Trophoblast cell (in vitro differentiated cells and primary cell): ENCODE results near the gene STKLD1.

Source experiments
- DNase-seq, 2 donors: peaks; one replicate each; pipeline ENCODE4 v3.0.0-alpha.2; 2016
- H2AFZ ChIP-seq: 2 replicates; pipeline ENCODE4 v1.6.1; 2013; ENCODE audit warnings: low read length, moderate library complexity, mild to moderate bottlenecking; ENCODE audit not compliant: insufficient read depth, poor library complexity
- H2AK5ac ChIP-seq: 2 replicates; pipeline ENCODE4 v1.6.1; 2013; ENCODE audit warnings: mild to moderate bottlenecking, low read length
- H2BK120ac ChIP-seq: 2 replicates; pipeline ENCODE4 v1.6.1; 2013; ENCODE audit warnings: low read length, mild to moderate bottlenecking, moderate library complexity; ENCODE audit not compliant: insufficient read depth, poor library complexity
- H2BK12ac ChIP-seq: 2 replicates; pipeline ENCODE4 v1.6.1; 2013; ENCODE audit warnings: mild to moderate bottlenecking, low read length, moderate library complexity
- H2BK5ac ChIP-seq: 2 replicates; pipeline ENCODE4 v1.6.1; 2013; ENCODE audit warnings: low read length, low read depth, moderate library complexity, mild to moderate bottlenecking; ENCODE audit not compliant: poor library complexity
- H3K14ac ChIP-seq: 2 replicates; pipeline ENCODE4 v1.6.1; 2013; ENCODE audit warnings: mild to moderate bottlenecking, low read length
- H3K18ac ChIP-seq: 2 replicates; pipeline ENCODE4 v1.6.1; 2013; ENCODE audit warnings: mild to moderate bottlenecking, low read length
- H3K23ac ChIP-seq: 2 replicates; pipeline ENCODE4 v1.6.1; 2013; ENCODE audit warnings: low read length
- H3K27ac ChIP-seq: 2 replicates; pipeline ENCODE4 v1.5.1; 2013; ENCODE audit warnings: low read depth, mild to moderate bottlenecking, inconsistent platforms, low read length, moderate library complexity
- H3K27me3 ChIP-seq: 2 replicates; pipeline ENCODE4 v1.6.1; 2013; ENCODE audit warnings: inconsistent platforms, mild to moderate bottlenecking, low read length, moderate library complexity; ENCODE audit not compliant: insufficient read depth
- H3K36me3 ChIP-seq, 2 experiments: 1 replicate in 1 of 2; 2 replicates in 1 of 2; pipeline ENCODE4 v1.6.1; 2013; ENCODE audit warnings: low read length in 2 of 2, mild to moderate bottlenecking in 2 of 2, moderate library complexity in 1 of 2; ENCODE audit not compliant: insufficient read depth in 2 of 2, control insufficient read depth in 1 of 2
- H3K4ac ChIP-seq: 2 replicates; pipeline ENCODE4 v1.6.1; 2013; ENCODE audit warnings: low read depth, mild to moderate bottlenecking, low read length, moderate library complexity
- H3K4me1 ChIP-seq, 2 experiments: 1 replicate in 1 of 2; 2 replicates in 1 of 2; pipeline ENCODE4 v1.6.1; 2013; ENCODE audit warnings: low read length in 2 of 2, mild to moderate bottlenecking in 2 of 2, moderate library complexity in 1 of 2; ENCODE audit not compliant: insufficient read depth in 2 of 2, control insufficient read depth in 1 of 2
- H3K4me2 ChIP-seq: 2 replicates; pipeline ENCODE4 v1.6.1; 2013; ENCODE audit warnings: inconsistent platforms, mild to moderate bottlenecking, low read length, moderate library complexity
- H3K4me3 ChIP-seq: 2 replicates; pipeline ENCODE4 v1.5.1; 2013; ENCODE audit warnings: mild to moderate bottlenecking, low read depth, low read length, inconsistent platforms
- H3K79me1 ChIP-seq: one replicate; pipeline ENCODE4 v1.6.1; 2013; ENCODE audit warnings: low read length
- H3K79me2 ChIP-seq: 2 replicates; pipeline ENCODE4 v1.6.1; 2013; ENCODE audit warnings: low read length, mild to moderate bottlenecking; ENCODE audit not compliant: control insufficient read depth, insufficient read depth, poor library complexity
- H3K9ac ChIP-seq: 2 replicates; pipeline ENCODE4 v1.6.1; 2013; ENCODE audit warnings: mild to moderate bottlenecking, low read length
- H3K9me3 ChIP-seq: 2 replicates; pipeline ENCODE4 v1.6.1; 2013; ENCODE audit warnings: low read depth, mild to moderate bottlenecking, control low read depth, inconsistent platforms, low read length; ENCODE audit not compliant: insufficient read depth
- H4K12ac ChIP-seq: 2 replicates; pipeline ENCODE4 v1.6.1; 2013; ENCODE audit warnings: low read depth, mild to moderate bottlenecking, low read length, moderate library complexity
- H4K8ac ChIP-seq: 2 replicates; pipeline ENCODE4 v1.6.1; 2013; ENCODE audit warnings: low read depth, mild to moderate bottlenecking, low read length, moderate library complexity
- H4K91ac ChIP-seq: one replicate; pipeline ENCODE4 v1.6.1; 2013; ENCODE audit warnings: low read depth, mild to moderate bottlenecking, low read length, moderate library complexity
- WGBS: extraction: QIAGEN DNeasy Blood & Tissue Kit; methylation state at CpG from one replicate; pipeline ENCODE4 v1.1.7; 2013; ENCODE audit warnings: missing lambda C conversion rate; ENCODE audit not compliant: insufficient read length, insufficient coverage; ENCODE audit errors: extremely low coverage; 5-methylcytosine and 5-hydroxymethylcytosine counted together

Gene STKLD1

GRCh38 chr9:133433351-133433843 is 57.2 kb downstream of the STKLD1 start:
- Histone ChIP-seq H2BK5ac (no peak overlapping the region), H3K79me1 (no peaks in the 10 kb centered on the region), H2BK120ac (no peak overlapping the region), H3K4me3 (no peak overlapping the region), H4K91ac (no peak overlapping the region), H3K27me3 (peaks cover 5% of the 10 kb centered on the region), H3K4me2 (no peak overlapping the region), H3K9me3 (no peaks in the 10 kb centered on the region), H4K12ac (no peak overlapping the region), H3K36me3 (no peaks in the 10 kb centered on the region), H3K4ac (no peak overlapping the region), H3K27ac (no peak overlapping the region), H3K14ac (no peak overlapping the region), H3K79me2 (no peaks in the 10 kb centered on the region), H4K8ac (no peak overlapping the region), H3K23ac (no peak overlapping the region), H3K9ac (no peak overlapping the region), H3K18ac (no peak overlapping the region), H3K4me1 (peaks cover 2 to 4% of the 10 kb centered on the region in 2 experiments), H2AFZ (no peak overlapping the region), H2BK12ac (no peak overlapping the region), H2AK5ac (no peak overlapping the region)
- no CpG with 5 or more reads among the region's 11 CpGs for WGBS
- no peak for DNase-seq

DNA sequence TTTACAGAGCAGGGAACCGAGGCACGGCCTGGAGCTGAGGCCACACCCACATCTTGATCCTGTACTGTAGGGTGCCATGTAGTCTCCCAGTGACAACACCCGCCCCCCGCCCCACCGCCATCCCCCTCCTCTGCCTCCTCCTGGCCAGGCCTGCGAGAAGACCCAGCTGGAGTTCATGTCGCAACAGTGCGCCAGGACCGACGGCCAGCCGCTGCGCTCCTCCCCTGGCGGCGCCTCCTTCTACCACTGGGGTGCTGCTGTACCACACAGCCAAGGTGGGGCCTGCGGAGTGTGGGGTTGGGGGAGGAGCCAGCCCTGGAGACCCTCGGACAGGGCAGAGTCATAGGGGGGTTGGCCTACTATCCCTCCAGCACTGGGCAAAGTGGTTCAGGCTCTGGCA is 60.5 kb downstream of the STKLD1 start:
- no peak overlapping the region for H2AFZ ChIP-seq
- no peaks in the 10 kb centered on the region for H3K79me2 ChIP-seq
- H3K4me3 ChIP-seq = no peak overlapping the region
- H3K27ac ChIP-seq = no peak overlapping the region
- H3K23ac ChIP-seq = no peak overlapping the region
- H2BK120ac ChIP-seq = no peak overlapping the region
- H3K9me3 ChIP-seq = no peaks in the 10 kb centered on the region
- H3K36me3 ChIP-seq = no peaks in the 10 kb centered on the region
- WGBS = no CpG with 5 or more reads among the region's 16 CpGs
- no peak overlapping the region for H3K4me2 ChIP-seq
- no peak overlapping the region for H3K9ac ChIP-seq
- no peak overlapping the region for H3K14ac ChIP-seq
- no peak overlapping the region for H4K12ac ChIP-seq
- no peaks in the 10 kb centered on the region for H3K79me1 ChIP-seq
- H3K4ac ChIP-seq = no peak overlapping the region
- H2AK5ac ChIP-seq = no peak overlapping the region
- H4K91ac ChIP-seq = no peak overlapping the region
- H3K27me3 ChIP-seq = no peaks in the 10 kb centered on the region
- no peak for DNase-seq
- no peaks in the 10 kb centered on the region for H3K4me1 ChIP-seq
- H4K8ac ChIP-seq = no peak overlapping the region
- no peak overlapping the region for H2BK5ac ChIP-seq
- no peak overlapping the region for H2BK12ac ChIP-seq
- no peak overlapping the region for H3K18ac ChIP-seq

- DNase-seq = no peak
- Histone ChIP-seq H3K79me2 (no peaks in the 10 kb centered on the region), H2BK12ac (no peak overlapping the region)
Observed at GRCh38 chr9:133437753-133438531, 61.8 kb downstream of the STKLD1 start.

GRCh38 chr9:133439337-133439736 is 63.2 kb downstream of the STKLD1 start:
- Histone ChIP-seq H3K4me2 (no peak overlapping the region), H3K27ac (no peak overlapping the region), H2BK12ac (no peak overlapping the region), H4K12ac (no peak overlapping the region), H2BK120ac (no peak overlapping the region), H3K4me3 (no peak overlapping the region), H2BK5ac (no peak overlapping the region), H4K8ac (no peak overlapping the region), H3K9me3 (no peaks in the 10 kb centered on the region), H3K18ac (no peak overlapping the region), H3K9ac (no peak overlapping the region), H3K27me3 (no peaks in the 10 kb centered on the region), H4K91ac (no peak overlapping the region), H3K79me1 (no peaks in the 10 kb centered on the region), H3K23ac (no peak overlapping the region), H3K36me3 (no peaks in the 10 kb centered on the region), H3K14ac (no peak overlapping the region), H3K4me1 (no peaks in the 10 kb centered on the region), H2AK5ac (no peak overlapping the region), H2AFZ (no peak overlapping the region), H3K79me2 (no peaks in the 10 kb centered on the region), H3K4ac (no peak overlapping the region)
- no peak for DNase-seq
- no CpG with 5 or more reads among the region's 4 CpGs for WGBS

More at GRCh38 chr9:133437753-133438531, 61.8 kb downstream of the STKLD1 start:
- Histone ChIP-seq H3K14ac (no peak overlapping the region), H3K79me1 (no peaks in the 10 kb centered on the region), H2AFZ (no peak overlapping the region), H4K12ac (no peak overlapping the region), H3K4me3 (no peak overlapping the region), H2BK5ac (no peak overlapping the region), H3K36me3 (no peaks in the 10 kb centered on the region), H3K27me3 (no peaks in the 10 kb centered on the region), H3K4ac (no peak overlapping the region), H3K27ac (no peak overlapping the region), H3K4me1 (no peaks in the 10 kb centered on the region), H3K9ac (no peak overlapping the region), H3K23ac (no peak overlapping the region), H4K91ac (no peak overlapping the region), H4K8ac (no peak overlapping the region), H2AK5ac (no peak overlapping the region), H3K18ac (no peak overlapping the region), H3K4me2 (no peak overlapping the region), H2BK120ac (no peak overlapping the region), H3K9me3 (no peaks in the 10 kb centered on the region)
- WGBS = no CpG with 5 or more reads among the region's 20 CpGs
